CD4-positive, alpha-beta T cell (primary cell): ENCODE data around the gene BLOC1S5. TPM values are rescaled to one million over a fixed set of nuclear protein-coding genes. Genes with fewer than 3 reads are reported as not detected.

Experiments
- ATAC-seq: fragments of 200-7000 bp; cut with Tn5 transposase; one replicate; pipeline ENCODE4 v1.10.0; 2022; ENCODE audit warnings: mild to moderate bottlenecking; ENCODE audit not compliant: poor library complexity
- CTCF ChIA-PET: fragments of 350-600 bp; sonication (Branson Sonifier 250); formaldehyde crosslinking; loops from one replicate; lab custom pipeline; 2021; ENCODE audit warnings: antibody characterized with exemption, inconsistent platforms; lab: Charles Lee
- POLR2A ChIA-PET: fragments of 350-600 bp; sonication (Branson Sonifier 250); formaldehyde crosslinking; loops from one replicate; lab custom pipeline; 2021; ENCODE audit warnings: antibody characterized with exemption, inconsistent platforms; lab: Charles Lee
- DNase-seq, 14 experiments: peaks; one replicate each; pipeline ENCODE4 v3.0.0-alpha.2; 2013 to 2020; ENCODE audit warnings: mixed read lengths in 2 of 14
- H3K27ac ChIP-seq, 2 donors: one replicate each; pipeline versions ENCODE4 v1.5.1 to v1.7.0; 2013; ENCODE audit warnings: low read length in 2 of 2, low read depth in 1 of 2, mild to moderate bottlenecking in 1 of 2
- H3K27me3 ChIP-seq, 2 experiments: 1 replicate in 1 of 2; 2 replicates in 1 of 2; pipeline versions ENCODE4 v1.6.1 to v1.7.0; 2013; ENCODE audit warnings: low read length in 2 of 2, control low read depth in 1 of 2, mild to moderate bottlenecking in 1 of 2, moderate library complexity in 1 of 2; ENCODE audit not compliant: insufficient read depth in 2 of 2, control insufficient read depth in 1 of 2
- H3K36me3 ChIP-seq: one replicate; pipeline ENCODE4 v1.6.1; 2013; ENCODE audit warnings: low read length, control low read depth; ENCODE audit not compliant: insufficient read depth
- H3K4me1 ChIP-seq: one replicate; pipeline ENCODE4 v1.6.1; 2013; ENCODE audit warnings: low read length, control low read depth; ENCODE audit not compliant: insufficient read depth
- H3K4me3 ChIP-seq: one replicate; pipeline ENCODE4 v1.5.1; 2013; ENCODE audit warnings: mild to moderate bottlenecking, low read length, moderate library complexity
- H3K9me3 ChIP-seq, 2 experiments: 1 replicate in 1 of 2; 2 replicates in 1 of 2; pipeline versions ENCODE4 v1.6.1 to v1.7.0; 2013; ENCODE audit warnings: low read length in 2 of 2, mild to moderate bottlenecking in 2 of 2, control low read depth in 1 of 2, moderate library complexity in 1 of 2; ENCODE audit not compliant: control insufficient read depth in 1 of 2, insufficient read depth in 1 of 2
- H3K27ac Mint-ChIP-seq: one replicate; pipeline ENCODE4 v1.8.0; 2020; ENCODE audit warnings: mixed read lengths
- H3K27me3 Mint-ChIP-seq: one replicate; pipeline ENCODE4 v1.8.0; 2021; ENCODE audit warnings: mixed read lengths
- H3K36me3 Mint-ChIP-seq: one replicate; pipeline ENCODE4 v1.8.0; 2021; ENCODE audit warnings: low read depth, mixed read lengths
- H3K4me1 Mint-ChIP-seq: one replicate; pipeline ENCODE4 v1.8.0; 2021; ENCODE audit warnings: low read depth, mixed read lengths
- H3K4me3 Mint-ChIP-seq: one replicate; pipeline ENCODE4 v1.8.0; 2020; ENCODE audit warnings: mild to moderate bottlenecking, mixed read lengths
- H3K9me3 Mint-ChIP-seq: one replicate; pipeline ENCODE4 v1.8.0; 2020; ENCODE audit warnings: mixed read lengths
- CTCF ChIP-seq: fragments of 200-600 bp; IDR thresholded peaks from one replicate; pipeline ENCODE4 v1.8.0; 2022; ENCODE audit warnings: antibody characterized with exemption, mild to moderate bottlenecking
- intact Hi-C, 2 experiments: fragments of 100-400 bp; cut with DNase I in 1 of 2; cut with micrococcal nuclease in 1 of 2; formaldehyde crosslinking; loops; one replicate each; pipeline versions ENCODE4 v1.15.1 to v1.9.0; 2023 to 2025; cut with DNase I, micrococcal nuclease
- total RNA-seq, 174 experiments: library from RNA in 2 of 174; stranded (reverse) in 2 of 174; gene quantifications; one replicate each; pipeline ENCODE4 v1.2.3 and lab custom pipeline; 2021 to 2026

Gene BLOC1S5
- total RNA-seq, 2 experiments from 2014 or later: 5.7 to 7.2 TPM

GRCh38 chr6:7974938-7975763 lies 89.0 kb downstream of the BLOC1S5 start:
- no peaks in the 10 kb centered on the region for H3K36me3 ChIP-seq
- Mint-ChIP-seq H3K36me3 (no peaks in the 10 kb centered on the region), H3K9me3 (no peaks in the 10 kb centered on the region), H3K4me1 (no peaks in the 10 kb centered on the region), H3K27ac (no peak overlapping the region), H3K4me3 (no peak overlapping the region), H3K27me3 (peaks cover 19% of the 10 kb centered on the region)
- H3K9me3 ChIP-seq: peaks cover 0 to 4% of the 10 kb centered on the region in 2 experiments
- ATAC-seq: no peak
- no peak for TF ChIP-seq CTCF
- peaks cover 0 to 7% of the 10 kb centered on the region in 2 experiments for H3K27me3 ChIP-seq
- ChIA-PET CTCF (no interaction called here), POLR2A (no interaction called here)
- H3K4me3 ChIP-seq: no peak overlapping the region
- no peak overlapping the region for H3K27ac ChIP-seq
- no peak for DNase-seq
- H3K4me1 ChIP-seq: no peaks in the 10 kb centered on the region
- intact Hi-C loops: no loop called here

GRCh38 chr6:7974565-7974937 lies 89.6 kb downstream of the BLOC1S5 start:
- ChIA-PET POLR2A (no interaction called here), CTCF (no interaction called here)
- Histone ChIP-seq H3K4me3 (no peak overlapping the region), H3K4me1 (no peaks in the 10 kb centered on the region), H3K27ac (no peak overlapping the region), H3K9me3 (peaks cover 0 to 4% of the 10 kb centered on the region in 2 experiments), H3K27me3 (peaks cover 0 to 7% of the 10 kb centered on the region in 2 experiments), H3K36me3 (no peaks in the 10 kb centered on the region)
- Mint-ChIP-seq H3K27me3 (peaks cover 19% of the 10 kb centered on the region), H3K4me1 (no peaks in the 10 kb centered on the region), H3K36me3 (no peaks in the 10 kb centered on the region), H3K9me3 (no peaks in the 10 kb centered on the region), H3K4me3 (no peak overlapping the region), H3K27ac (no peak overlapping the region)
- DNase-seq (no peak), ATAC-seq (no peak)
- no peak for TF ChIP-seq CTCF
- intact Hi-C loops: no loop called here

GRCh38 chr6:7973584-7973983 lies 90.6 kb downstream of the BLOC1S5 start:
- H3K9me3 ChIP-seq: peaks cover 0 to 4% of the 10 kb centered on the region in 2 experiments
- ATAC-seq (no peak), DNase-seq (no peak)
- H3K4me3 ChIP-seq: no peak overlapping the region
- no peaks in the 10 kb centered on the region for H3K4me1 ChIP-seq
- H3K9me3 Mint-ChIP-seq: no peaks in the 10 kb centered on the region
- intact Hi-C loops: no loop called here
- H3K27me3 Mint-ChIP-seq: peaks cover 19% of the 10 kb centered on the region
- H3K27me3 ChIP-seq: peaks cover 0 to 7% of the 10 kb centered on the region in 2 experiments
- H3K4me1 Mint-ChIP-seq: no peaks in the 10 kb centered on the region
- no peaks in the 10 kb centered on the region for H3K36me3 Mint-ChIP-seq
- no peaks in the 10 kb centered on the region for H3K36me3 ChIP-seq
- CTCF ChIA-PET: no interaction called here
- no peak overlapping the region for H3K4me3 Mint-ChIP-seq
- POLR2A ChIA-PET: no interaction called here
- no peak overlapping the region for H3K27ac ChIP-seq
- H3K27ac Mint-ChIP-seq: no peak overlapping the region
- TF ChIP-seq CTCF: no peak
